Tibial nerve (tissue), 3 donors: ENCODE data around the gene WT1.

ENCODE experiments used
- POLR2A ChIP-seq, 2 donors: fragments of 450-650 bp; IDR thresholded peaks; one replicate each; pipeline ENCODE4 v1.6.1; 2017; ENCODE audit warnings: antibody characterized with exemption in 2 of 2, mild to moderate bottlenecking in 2 of 2, moderate library complexity in 2 of 2
- TF ChIP-seq, protein P1 (sequence below), 5 experiments: fragments of 200-600 bp in 3 of 5; fragments of 450-650 bp in 2 of 5; sonication (generic) in 3 of 5; IDR thresholded peaks; one replicate each; pipeline ENCODE4 v1.5.1; 2016 to 2019; ENCODE audit warnings: antibody characterized with exemption in 5 of 5, mild to moderate bottlenecking in 3 of 5, moderate library complexity in 2 of 5

DNA sequence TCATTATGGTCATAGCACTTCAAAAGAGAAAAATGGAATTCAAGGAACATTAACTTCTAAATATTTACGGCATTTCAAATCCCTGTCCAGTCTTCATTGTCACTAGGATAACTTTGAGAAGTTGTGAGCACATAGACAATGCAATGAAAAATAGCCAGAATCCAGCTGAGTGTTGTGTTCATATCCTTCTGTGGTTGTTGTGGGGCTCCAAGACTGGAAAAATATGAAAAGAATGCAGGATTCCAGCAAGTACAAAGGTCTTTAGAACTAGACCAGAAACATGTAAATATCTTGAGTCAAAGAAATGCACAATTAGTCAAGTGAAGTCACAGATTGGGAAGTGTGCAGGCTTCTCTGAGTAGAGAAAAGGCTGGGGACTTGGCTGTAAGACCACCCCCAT is 68.7 kb downstream of the WT1 start:
- TF ChIP-seq, protein P1, sequence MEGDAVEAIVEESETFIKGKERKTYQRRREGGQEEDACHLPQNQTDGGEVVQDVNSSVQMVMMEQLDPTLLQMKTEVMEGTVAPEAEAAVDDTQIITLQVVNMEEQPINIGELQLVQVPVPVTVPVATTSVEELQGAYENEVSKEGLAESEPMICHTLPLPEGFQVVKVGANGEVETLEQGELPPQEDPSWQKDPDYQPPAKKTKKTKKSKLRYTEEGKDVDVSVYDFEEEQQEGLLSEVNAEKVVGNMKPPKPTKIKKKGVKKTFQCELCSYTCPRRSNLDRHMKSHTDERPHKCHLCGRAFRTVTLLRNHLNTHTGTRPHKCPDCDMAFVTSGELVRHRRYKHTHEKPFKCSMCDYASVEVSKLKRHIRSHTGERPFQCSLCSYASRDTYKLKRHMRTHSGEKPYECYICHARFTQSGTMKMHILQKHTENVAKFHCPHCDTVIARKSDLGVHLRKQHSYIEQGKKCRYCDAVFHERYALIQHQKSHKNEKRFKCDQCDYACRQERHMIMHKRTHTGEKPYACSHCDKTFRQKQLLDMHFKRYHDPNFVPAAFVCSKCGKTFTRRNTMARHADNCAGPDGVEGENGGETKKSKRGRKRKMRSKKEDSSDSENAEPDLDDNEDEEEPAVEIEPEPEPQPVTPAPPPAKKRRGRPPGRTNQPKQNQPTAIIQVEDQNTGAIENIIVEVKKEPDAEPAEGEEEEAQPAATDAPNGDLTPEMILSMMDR (IDR thresholded peaks at IDR 0.05): no peak
- no peak for TF ChIP-seq POLR2A (IDR thresholded peaks at IDR 0.05)
